G401 (cell line): ENCODE data around the gene PARP2. TPM values are rescaled to one million over a fixed set of nuclear protein-coding genes. Genes with fewer than 3 reads are reported as not detected.

Source experiments
- DNase-seq: peaks from one replicate; pipeline ENCODE4 v3.0.0-alpha.2; 2015; ENCODE audit warnings: low spot score
- in situ Hi-C: cut with HindIII; loops from 2 replicates; pipeline ENCODE4 v1.10.0; 2016; ENCODE audit warnings: low sequenced_read_pairs, mixed read lengths
- total RNA-seq: library from RNA; depleted of rRNA; stranded (reverse); fragments of >200 nt; shearing (Covaris generic); gene quantifications from 2 replicates; pipeline ENCODE4 v1.2.3, GENCODE V29; 2014; rRNA removed

The PARP2 gene
- total RNA-seq, 1 experiment from 2014 or later = 17.7 TPM

- DNase-seq = no peak
- in situ Hi-C loops = no loop called here
Observed at GRCh38 chr14:20387576-20387975, 44.1 kb downstream of the PARP2 start.

DNA sequence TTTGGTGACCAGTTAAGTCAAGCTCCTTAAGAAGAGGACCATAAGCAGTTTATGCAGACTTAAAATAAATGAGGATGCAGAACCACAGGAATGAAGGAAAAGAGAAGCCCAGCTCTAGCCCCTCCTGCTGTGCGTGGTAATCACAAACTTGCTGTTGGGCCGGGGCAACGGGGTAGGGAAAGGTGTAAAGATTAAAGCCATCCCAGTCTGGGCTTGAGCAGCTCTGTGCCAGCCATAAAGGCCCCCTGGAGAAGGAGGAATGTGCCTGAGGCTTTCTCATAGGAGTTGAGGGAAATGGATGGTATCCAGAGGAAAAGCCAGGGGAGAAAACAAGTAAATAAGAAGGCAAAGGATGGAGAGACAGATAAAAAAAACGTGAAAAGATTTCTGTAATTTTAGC is 44.7 kb downstream of the PARP2 start:
- DNase-seq = no peak
- in situ Hi-C loops = no loop called here

DNA sequence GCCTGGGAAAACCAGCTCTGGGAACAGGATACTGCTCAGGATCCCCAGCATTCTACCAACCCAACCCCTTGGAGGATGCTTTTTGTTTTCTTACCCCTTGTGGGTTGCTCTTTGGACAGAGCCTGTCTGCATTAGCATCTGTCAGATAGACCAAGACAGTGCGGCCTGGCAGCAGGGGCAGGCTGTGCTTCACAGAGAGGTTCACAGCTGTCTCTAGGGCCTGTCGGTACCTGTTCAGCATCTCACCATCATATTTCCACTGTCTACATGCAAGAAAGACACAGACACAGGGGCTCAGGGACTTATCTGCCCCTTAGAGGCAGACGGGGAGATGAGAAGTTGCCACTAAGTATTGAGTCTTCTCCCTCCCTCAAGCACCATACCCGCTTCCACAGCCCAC is 48.1 kb downstream of the PARP2 start:
- in situ Hi-C loops = no loop called here
- DNase-seq = no peak

DNA sequence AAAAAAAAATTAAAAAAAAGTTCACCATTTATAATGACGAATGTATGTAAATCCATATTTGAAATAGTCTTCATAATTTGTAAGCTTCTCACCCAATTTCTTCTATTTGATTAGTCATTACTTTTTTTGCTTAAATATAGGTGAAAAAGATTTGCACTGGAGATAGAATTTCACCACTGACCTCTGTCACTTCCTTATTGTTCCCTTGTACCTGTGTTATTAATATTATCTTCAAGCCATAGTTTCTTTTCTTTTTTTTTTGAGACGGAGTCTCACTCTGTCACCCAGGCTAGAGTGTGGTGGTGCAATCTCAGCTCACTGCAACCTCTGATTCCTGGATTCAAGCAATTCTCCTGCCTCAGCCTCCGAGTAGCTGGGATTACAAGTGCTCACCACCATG is 54.1 kb downstream of the PARP2 start:
- DNase-seq = no peak
- in situ Hi-C loops = no loop called here

- in situ Hi-C loops = no loop called here
- DNase-seq = no peak
Observed at GRCh38 chr14:20400589-20400964, 57.1 kb downstream of the PARP2 start.

GRCh38 chr14:20400965-20401593 is 57.6 kb downstream of the PARP2 start:
- DNase-seq = no peak
- in situ Hi-C loops = no loop called here

DNA sequence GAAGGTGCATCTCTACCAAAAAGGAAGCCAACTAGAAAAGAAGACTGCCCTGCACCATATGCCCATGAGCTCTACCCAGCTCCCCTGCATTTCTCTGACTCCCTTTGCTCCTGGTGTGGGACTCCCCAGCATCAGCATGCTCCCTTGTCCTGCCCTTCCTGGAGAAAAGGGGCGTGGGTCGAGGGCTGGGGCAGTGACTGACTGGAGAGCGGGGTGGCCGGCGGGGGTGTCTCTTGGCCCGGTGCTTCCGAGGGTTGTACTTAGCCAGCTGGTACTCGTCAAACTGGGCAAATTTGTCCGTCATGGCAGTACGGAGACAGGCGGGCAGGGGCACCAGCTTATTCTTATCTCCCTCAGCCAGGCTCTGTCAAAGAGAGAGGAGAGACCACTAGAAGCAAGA is 60.1 kb downstream of the PARP2 start:
- no peak for DNase-seq
- in situ Hi-C loops = no loop called here

Other genes starting within 250 kb of the PARP2 start
- not detected in 2 replicates for gene OR4K17, start 232.9 kb upstream of the PARP2 start, total RNA-seq
- not detected in 2 replicates for gene OR4N5, start 204.8 kb upstream of the PARP2 start, total RNA-seq
- gene OR11G2, start 152.7 kb upstream of the PARP2 start, total RNA-seq = not detected in 2 replicates
- not detected in 2 replicates for gene OR11H6, start 119.9 kb upstream of the PARP2 start, total RNA-seq
- not detected in 2 replicates for gene OR11H7, start 114.7 kb upstream of the PARP2 start, total RNA-seq
- gene OR11H4, start 104.3 kb upstream of the PARP2 start, total RNA-seq = not detected in 2 replicates
- 17.0 and 27.0 TPM in 2 replicates for gene TTC5, start 37.7 kb upstream of the PARP2 start, total RNA-seq
- 122 and 178 TPM in 2 replicates for gene CCNB1IP1, start 10.4 kb upstream of the PARP2 start, total RNA-seq
- 3.8 and 9.3 TPM in 2 replicates for gene TEP1, start 69.9 kb downstream of the PARP2 start, total RNA-seq
- gene KLHL33, start 92.5 kb downstream of the PARP2 start, total RNA-seq = not detected in 2 replicates
- 46.3 and 60.7 TPM in 2 replicates for gene OSGEP, start 111.2 kb downstream of the PARP2 start, total RNA-seq
- gene APEX1, start 111.6 kb downstream of the PARP2 start, total RNA-seq = 234 and 289 TPM in 2 replicates
- 37.8 and 40.4 TPM in 2 replicates for gene PIP4P1, start 117.8 kb downstream of the PARP2 start, total RNA-seq
- gene PNP, start 125.8 kb downstream of the PARP2 start, total RNA-seq = 131 and 135 TPM in 2 replicates
- not detected in 2 replicates for gene RNASE10, start 161.9 kb downstream of the PARP2 start, total RNA-seq
- gene RNASE9, start 217.4 kb downstream of the PARP2 start, total RNA-seq = not detected in 2 replicates
- gene RNASE11, start 244.4 kb downstream of the PARP2 start, total RNA-seq = not detected in 2 replicates
- gene RNASE12, start 247.7 kb downstream of the PARP2 start, total RNA-seq = not detected in 2 replicates